Central memory CD8-positive, alpha-beta T cell (primary cell): ENCODE results near the gene RAB6B.
A peak's percentile ranks its signal among the peaks of the same experiment; 100 is the strongest.

Experiments used
- ATAC-seq: fragments of 150-1000 bp; cut with Tn5 transposase; replicated peaks from 2 replicates; pipeline ENCODE4 v1.10.0; 2022; ENCODE audit warnings: mild to moderate bottlenecking, moderate FRiP score, moderate number of reproducible peaks; ENCODE audit not compliant: poor library complexity, severe bottlenecking; ENCODE audit errors: extremely low read depth
- DNase-seq, 2 donors: peaks; one replicate each; pipeline ENCODE4 v3.0.0; 2021; ENCODE audit warnings: low spot score in 2 of 2
- H3K27ac Mint-ChIP-seq: one replicate; pipeline ENCODE4 v1.8.0; 2022; ENCODE audit warnings: low read depth, mild to moderate bottlenecking, moderate library complexity, mixed read lengths
- H3K27me3 Mint-ChIP-seq: one replicate; pipeline ENCODE4 v1.8.0; 2022; ENCODE audit warnings: mixed read lengths
- H3K36me3 Mint-ChIP-seq: one replicate; pipeline ENCODE4 v1.8.0; 2022; ENCODE audit warnings: mild to moderate bottlenecking, moderate library complexity, mixed read lengths; ENCODE audit not compliant: insufficient read depth
- H3K4me1 Mint-ChIP-seq: one replicate; pipeline ENCODE4 v1.8.0; 2022; ENCODE audit warnings: mixed read lengths
- H3K4me3 Mint-ChIP-seq: one replicate; pipeline ENCODE4 v1.8.0; 2022; ENCODE audit warnings: mild to moderate bottlenecking, moderate library complexity, mixed read lengths
- H3K9me3 Mint-ChIP-seq: one replicate; pipeline ENCODE4 v1.8.0; 2022; ENCODE audit warnings: mixed read lengths

Gene RAB6B

DNA sequence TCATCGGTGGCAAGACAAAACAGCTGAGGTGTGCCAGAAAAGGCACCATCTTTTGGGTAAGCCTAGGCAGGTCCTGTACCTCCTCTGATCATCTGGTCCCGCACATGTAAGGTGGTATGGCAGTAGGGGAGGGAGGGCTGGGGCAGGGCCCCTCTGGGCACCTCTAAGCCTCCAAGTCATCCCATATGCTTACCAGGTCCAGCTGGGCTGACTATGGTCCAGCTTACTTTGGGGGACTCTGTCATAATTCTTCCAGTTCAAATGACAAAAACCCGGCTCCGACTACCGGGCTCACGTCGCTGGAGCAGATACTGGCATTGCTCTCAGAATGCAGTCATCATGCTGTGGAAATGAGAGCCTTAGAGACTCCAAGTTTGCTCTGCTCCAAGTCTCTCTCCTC lies 1.9 kb upstream of the RAB6B start:
- Mint-ChIP-seq H3K4me1 (no peaks in the 10 kb centered on the region), H3K9me3 (no peaks in the 10 kb centered on the region), H3K27ac (no peak overlapping the region), H3K36me3 (peaks cover 1% of the 10 kb centered on the region), H3K27me3 (peaks cover 53% of the 10 kb centered on the region), H3K4me3 (no peak overlapping the region)
- ATAC-seq (no peak), DNase-seq (no peak)

DNA sequence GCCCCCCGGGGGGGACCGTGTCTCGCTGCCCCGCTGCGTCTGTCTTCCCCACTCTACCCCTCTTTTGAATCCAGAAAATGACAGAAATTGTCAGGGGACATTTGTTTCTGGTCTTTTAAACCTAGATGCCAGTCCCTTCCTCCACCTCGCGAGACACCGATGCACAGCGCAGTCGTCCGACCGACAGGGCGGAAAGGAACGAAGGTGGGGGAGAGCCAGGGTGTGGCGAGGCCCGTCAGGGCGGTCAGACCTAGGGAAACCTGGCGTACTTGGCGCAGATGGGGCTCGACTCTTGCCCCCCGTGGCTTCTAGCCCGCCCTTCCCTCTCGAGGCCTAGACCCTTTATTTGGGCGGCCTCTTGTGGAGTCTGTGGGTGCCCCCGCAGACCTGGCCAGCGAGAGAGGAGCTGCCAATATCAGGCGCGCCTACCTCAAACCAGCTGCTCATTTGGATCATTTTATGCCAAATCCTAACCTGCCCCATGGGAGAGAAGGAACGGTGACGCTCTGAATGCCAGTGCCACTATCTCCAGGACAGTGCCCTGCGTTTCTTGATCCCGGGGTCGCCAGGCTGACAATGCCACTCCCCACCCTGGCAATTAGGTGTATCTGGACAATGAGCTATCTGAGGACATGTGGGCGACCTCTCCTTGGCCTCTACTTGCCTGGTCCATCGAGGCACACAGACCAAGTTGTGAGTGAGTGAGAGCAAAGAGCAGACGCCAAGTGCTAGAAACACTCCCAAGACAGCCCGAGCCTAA lies 500 bp upstream of the RAB6B start:
- ATAC-seq (no peak), DNase-seq (no peak)
- Mint-ChIP-seq H3K4me1 (no peaks in the 10 kb centered on the region), H3K4me3 (peak overlapping the region; percentile 54), H3K27ac (no peak overlapping the region), H3K27me3 (peaks cover 66% of the 10 kb centered on the region), H3K9me3 (no peaks in the 10 kb centered on the region), H3K36me3 (peaks cover 1% of the 10 kb centered on the region)

DNA sequence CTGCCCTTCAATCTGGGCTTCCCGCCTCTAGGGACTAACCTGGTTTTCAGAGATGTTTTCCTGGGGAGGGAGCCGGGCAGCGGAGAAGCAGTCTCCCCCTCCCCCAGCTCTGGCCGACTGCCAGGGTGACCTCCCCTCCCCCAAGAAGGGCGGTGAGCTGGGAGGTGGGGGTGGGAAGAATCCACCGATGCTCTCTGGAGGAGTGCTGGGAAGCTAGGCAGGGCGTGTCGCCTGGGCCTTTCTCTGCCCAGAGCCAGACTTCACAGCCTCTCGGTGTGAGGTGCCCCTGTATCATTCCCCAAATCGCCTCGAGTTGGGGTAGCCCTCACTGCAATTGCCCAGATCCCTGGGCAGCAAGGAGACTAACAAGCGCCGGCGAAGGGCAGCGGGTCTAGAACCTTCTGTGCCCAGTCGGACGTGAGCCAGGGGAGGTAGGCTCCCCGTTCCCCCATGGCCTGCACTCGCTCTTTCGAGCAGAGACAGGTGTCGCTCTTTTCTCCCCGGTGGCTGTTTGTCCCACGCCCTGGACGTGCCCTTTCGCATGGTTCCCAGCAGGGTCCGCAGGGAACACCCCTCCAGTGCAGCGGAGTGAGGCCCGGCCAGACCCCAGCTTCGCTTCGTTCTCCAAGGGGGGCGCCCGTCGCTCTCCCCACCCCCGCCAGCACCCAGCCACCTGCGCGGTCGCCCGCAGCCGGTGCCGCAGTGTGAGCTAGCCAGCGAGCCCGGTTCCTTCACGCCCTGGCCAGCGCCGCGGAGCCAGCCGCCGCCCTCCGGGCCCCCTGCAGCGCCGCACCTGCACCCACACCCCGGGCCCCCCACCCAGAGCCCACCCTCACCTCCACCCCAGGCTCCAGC lies 1.1 kb downstream of the RAB6B start:
- Mint-ChIP-seq H3K9me3 (no peaks in the 10 kb centered on the region), H3K4me1 (no peaks in the 10 kb centered on the region), H3K4me3 (peak overlapping the region; percentile 54), H3K27me3 (peaks cover 81% of the 10 kb centered on the region), H3K36me3 (peaks cover 1% of the 10 kb centered on the region), H3K27ac (no peak overlapping the region)
- ATAC-seq: no peak
- DNase-seq: no peak

DNA sequence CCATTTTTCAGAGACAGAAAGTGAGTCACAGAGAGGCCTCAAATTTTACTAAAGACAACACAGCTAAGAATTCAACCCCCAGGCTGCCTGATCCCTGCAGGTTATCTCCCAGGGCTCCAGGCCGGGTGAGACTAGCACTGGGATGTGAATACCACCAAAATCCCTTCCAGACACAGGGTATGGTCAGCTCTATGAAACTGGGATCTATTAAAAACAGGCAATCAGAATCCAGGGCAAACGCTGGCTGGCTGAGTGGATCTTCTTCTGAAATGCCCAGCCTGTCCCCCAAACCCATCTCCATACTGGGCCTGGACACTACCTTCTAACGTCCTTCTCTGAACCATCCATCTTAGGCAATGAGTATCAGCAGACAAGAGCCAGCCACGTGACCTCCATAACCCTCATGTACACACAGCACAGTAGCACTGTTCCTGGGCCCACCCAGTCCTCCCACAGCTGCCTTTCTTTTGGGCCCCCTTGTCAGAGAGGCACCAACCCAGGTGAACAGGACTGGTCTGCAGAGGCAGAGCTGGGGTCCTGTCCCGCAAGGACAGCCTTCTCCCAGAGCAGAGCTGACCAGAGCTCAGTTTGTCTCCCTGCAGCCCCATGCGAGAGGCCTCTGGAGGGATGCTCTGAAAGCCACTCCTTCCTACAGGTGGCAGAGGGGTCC lies 1.9 kb downstream of the RAB6B start:
- Mint-ChIP-seq H3K27ac (no peak overlapping the region), H3K36me3 (peaks cover 1% of the 10 kb centered on the region), H3K4me1 (no peaks in the 10 kb centered on the region), H3K27me3 (peaks cover 81% of the 10 kb centered on the region), H3K9me3 (no peaks in the 10 kb centered on the region), H3K4me3 (no peak overlapping the region)
- ATAC-seq: no peak
- DNase-seq: no peak

DNA sequence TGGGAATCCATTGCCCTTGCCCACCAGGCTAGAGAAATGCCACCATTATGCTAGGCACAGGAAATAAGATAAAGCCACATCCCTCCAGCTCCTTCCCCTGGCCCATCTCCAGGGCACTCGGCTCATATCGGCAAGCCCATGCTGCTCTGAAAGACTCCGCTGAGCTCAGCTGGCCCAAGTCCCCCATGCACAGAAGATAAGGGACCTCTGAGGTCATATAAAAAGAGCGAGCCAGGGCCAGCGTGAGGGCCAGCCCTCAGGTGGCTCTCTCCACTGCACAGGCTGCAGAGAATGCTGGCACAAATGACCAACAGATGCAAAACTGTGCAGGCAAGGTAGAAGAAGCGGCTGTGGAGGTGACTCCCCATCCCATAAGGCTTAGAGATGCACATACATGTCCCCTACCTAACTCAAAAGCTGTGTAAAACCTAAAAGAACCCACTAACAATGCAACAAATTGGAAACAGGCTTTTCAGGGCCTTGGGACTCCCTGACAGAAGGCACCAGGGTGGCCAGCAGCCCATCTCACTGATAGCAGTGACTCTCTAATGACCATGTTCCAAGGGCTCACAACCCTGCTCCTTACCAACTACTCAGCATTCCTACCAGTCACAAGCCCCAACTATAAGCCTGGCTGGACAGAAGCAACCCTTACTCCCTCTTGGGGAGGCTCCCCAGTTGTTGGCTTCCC lies 3.0 kb downstream of the RAB6B start:
- H3K4me3 Mint-ChIP-seq: no peak overlapping the region
- no peak overlapping the region for H3K27ac Mint-ChIP-seq

DNA sequence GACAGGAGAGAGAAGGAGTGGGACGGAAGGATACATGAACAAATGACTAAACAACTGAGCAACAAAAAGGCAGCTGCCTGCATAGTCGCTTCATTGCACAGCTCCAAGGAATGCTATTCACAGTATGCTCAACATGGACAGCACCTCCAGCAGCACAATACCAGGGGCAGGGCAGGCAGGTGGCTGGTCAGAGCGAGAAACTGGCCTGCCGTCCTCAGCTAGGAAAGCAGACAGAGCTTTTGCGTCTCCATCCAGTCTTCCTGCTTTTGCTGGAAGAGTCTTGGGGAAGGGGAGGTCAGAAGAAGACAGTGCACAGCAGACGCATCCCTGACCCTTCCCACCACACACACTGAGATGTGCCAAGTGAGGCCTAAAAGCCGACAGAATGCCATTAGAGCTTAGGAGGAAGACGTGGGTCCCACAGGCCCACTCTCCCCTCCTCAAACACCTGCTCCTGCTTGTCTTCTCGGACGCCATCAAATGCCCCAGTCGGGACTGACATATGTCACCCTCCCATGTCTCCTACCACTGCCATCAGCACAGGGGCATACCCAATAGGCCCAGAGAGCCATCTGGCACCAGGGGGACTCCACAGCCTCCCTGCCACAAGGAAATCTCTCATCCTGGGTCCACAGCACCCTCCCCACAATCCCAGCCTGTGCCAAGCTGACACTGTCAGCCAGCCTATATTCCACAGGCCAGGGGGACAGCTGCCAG lies 3.9 kb downstream of the RAB6B start:
- no peak overlapping the region for H3K27ac Mint-ChIP-seq
- peaks cover under 1% of the 10 kb centered on the region for H3K36me3 Mint-ChIP-seq
- no peaks in the 10 kb centered on the region for H3K4me1 Mint-ChIP-seq
- H3K4me3 Mint-ChIP-seq: no peak overlapping the region
- no peaks in the 10 kb centered on the region for H3K9me3 Mint-ChIP-seq
- DNase-seq (no peak), ATAC-seq (no peak)
- peaks cover 70% of the 10 kb centered on the region for H3K27me3 Mint-ChIP-seq

More for the DNA sequence above, 3.0 kb downstream of the RAB6B start:
- peaks cover 79% of the 10 kb centered on the region for H3K27me3 Mint-ChIP-seq
- H3K4me1 Mint-ChIP-seq: no peaks in the 10 kb centered on the region
- no peaks in the 10 kb centered on the region for H3K9me3 Mint-ChIP-seq
- H3K36me3 Mint-ChIP-seq: peaks cover 1% of the 10 kb centered on the region
- no peak for ATAC-seq
- DNase-seq: no peak

DNA sequence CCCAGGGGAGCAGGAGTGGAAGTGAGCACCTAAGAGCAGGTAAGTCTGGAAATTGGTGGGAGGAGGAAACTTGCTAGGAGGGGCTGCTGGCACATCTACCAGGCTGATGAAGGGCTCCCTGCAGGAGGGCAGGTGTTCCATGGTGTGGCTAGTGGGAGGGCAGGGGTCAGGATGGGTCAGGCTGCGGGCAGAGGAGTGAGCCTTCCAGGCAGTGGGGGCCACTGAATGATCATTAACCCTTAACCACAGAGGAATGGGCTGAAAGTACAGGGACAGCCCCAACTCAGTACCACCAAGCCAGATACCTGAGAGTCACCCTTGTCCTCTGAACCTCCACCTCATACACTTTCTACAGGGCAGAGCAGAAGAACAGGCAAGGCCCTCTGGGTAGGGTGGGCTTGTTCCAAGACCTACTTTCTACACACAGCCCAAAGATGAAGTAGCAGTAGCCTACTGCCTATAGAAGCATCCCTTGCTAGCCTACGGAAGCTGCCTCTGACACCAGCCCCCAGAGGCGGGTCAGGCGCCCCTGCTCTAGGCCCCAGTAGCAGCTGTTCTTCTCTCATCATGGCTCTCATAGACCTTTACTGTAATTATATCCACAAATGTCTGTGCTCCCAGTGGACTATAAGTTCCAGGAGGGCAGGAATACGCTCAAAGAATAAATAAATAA lies 4.6 kb downstream of the RAB6B start:
- Mint-ChIP-seq H3K36me3 (no peaks in the 10 kb centered on the region), H3K9me3 (no peaks in the 10 kb centered on the region), H3K27me3 (peaks cover 69% of the 10 kb centered on the region), H3K4me3 (no peak overlapping the region), H3K27ac (no peak overlapping the region), H3K4me1 (no peaks in the 10 kb centered on the region)
- no peak for DNase-seq
- no peak for ATAC-seq

DNA sequence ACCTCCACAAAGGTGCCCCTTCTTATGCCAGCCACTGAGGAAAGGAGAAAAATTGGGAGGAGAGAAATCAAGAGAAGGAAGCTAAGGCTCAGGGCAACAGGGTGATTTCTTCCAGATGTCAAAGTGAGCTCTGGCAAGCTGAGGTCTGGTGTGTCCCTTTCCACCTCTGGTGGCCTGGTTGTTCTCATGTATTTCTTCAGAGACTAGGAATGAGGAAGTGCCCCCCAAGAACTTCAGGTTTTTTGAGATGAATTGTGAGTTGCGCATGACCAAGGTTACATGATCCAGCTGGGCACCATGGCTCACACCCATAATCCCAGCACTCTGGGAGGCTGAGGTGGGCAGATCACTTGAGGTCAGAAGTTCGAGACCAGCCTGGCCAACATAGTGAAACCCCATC lies 5.6 kb downstream of the RAB6B start:
- H3K27me3 Mint-ChIP-seq: peaks cover 69% of the 10 kb centered on the region
- H3K9me3 Mint-ChIP-seq: no peaks in the 10 kb centered on the region
- no peak overlapping the region for H3K4me3 Mint-ChIP-seq
- DNase-seq: no peak
- ATAC-seq: no peak
- H3K27ac Mint-ChIP-seq: no peak overlapping the region
- no peaks in the 10 kb centered on the region for H3K4me1 Mint-ChIP-seq
- H3K36me3 Mint-ChIP-seq: no peaks in the 10 kb centered on the region

DNA sequence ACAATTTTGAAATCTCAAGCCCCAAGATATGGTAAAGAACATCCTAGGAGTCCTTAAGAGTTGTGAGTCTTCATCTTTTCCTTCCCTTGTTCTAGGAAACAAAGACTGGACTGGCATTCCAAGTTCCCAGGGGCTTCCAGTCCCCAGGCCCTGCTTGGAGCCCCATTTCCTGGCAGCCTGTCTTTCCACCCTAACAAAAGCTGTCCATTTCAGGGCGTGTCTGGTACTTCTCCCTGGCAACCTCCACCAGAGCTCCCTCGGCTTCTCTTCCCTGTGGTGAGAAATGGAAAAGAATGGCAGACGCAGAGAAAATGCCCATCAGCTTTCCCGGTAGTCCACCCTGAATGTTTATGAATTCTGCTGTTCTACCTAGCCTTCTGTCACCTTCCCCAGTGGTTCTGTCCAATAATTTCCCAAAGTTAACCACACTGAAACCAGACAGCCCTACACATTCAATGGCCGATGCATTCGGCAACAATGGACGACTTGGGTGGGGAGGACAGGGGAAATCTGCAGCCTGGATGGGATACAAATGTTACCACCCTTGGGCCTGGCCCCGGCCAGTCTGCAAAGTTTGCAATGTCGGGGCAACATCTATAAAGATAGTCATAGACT lies 6.8 kb downstream of the RAB6B start:
- Mint-ChIP-seq H3K27ac (no peak overlapping the region), H3K4me1 (no peaks in the 10 kb centered on the region), H3K9me3 (no peaks in the 10 kb centered on the region), H3K27me3 (peaks cover 70% of the 10 kb centered on the region), H3K4me3 (no peak overlapping the region), H3K36me3 (no peaks in the 10 kb centered on the region)
- no peak for ATAC-seq
- DNase-seq: no peak

DNA sequence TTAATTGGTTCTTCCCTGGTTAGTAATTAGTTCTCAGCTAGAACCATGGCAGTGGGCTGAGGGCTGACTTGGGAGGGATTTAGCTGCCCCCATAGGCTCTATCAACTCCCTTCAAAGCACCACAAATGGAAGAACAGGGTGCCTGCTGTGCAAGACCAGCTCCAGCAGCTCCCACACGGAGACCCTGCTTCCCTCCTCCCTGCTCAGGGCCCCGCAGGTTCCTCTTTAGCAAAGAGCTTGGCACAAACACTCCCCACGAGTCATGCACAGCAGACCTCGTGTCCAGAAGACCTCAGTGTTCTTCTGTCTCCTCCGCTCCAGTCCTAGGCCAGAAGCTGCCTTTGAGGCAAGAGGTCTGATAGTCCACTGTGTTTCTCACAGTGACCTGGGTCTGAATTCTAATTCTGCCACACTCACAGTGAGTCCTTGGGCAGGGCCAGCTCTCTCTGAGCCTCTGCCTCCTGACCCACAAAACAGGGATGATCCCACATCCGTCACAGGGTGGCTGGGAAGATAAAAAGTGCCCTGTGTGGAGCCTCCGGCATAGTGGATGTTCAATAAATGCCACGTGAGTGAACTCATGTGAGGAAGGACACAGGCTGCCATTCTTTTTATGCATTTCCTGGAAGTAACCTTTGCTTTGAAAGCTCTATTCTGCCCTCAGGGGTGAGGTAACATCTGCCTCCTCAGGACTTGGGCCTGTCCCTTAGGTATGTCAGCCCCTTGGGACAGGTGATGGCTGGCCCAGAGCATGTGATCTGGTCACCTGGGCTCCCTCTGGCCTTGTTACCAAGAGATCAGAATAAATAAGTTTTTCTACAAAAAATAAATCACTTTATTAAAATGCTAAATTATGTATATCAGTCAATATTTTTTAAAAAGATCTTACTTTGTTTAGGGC lies 7.6 kb downstream of the RAB6B start:
- Mint-ChIP-seq H3K27ac (no peak overlapping the region), H3K4me3 (no peak overlapping the region), H3K27me3 (peaks cover 63% of the 10 kb centered on the region), H3K9me3 (no peaks in the 10 kb centered on the region), H3K4me1 (peaks cover 7% of the 10 kb centered on the region), H3K36me3 (no peaks in the 10 kb centered on the region)
- no peak for ATAC-seq
- no peak for DNase-seq
